GM19467 (cell line): ENCODE measurements around the gene AMN1.
A peak's percentile ranks its signal among the peaks of the same experiment; 100 is the strongest.
"Not testable (repeated sequence)": the region's sequence is repeated elsewhere in the genome, so short reads cannot be mapped to it uniquely, and the experiment has no call there.

Experiments used
- ATAC-seq: cut with Tn5 transposase; IDR thresholded peaks from one replicate; pipeline ENCODE4 v1.9.1; 2021; ENCODE audit warnings: mild to moderate bottlenecking, moderate library complexity; ENCODE audit not compliant: unreplicated experiment

Gene AMN1

GRCh38 chr12:31687101-31687527 lies 41.7 kb downstream of the AMN1 start:
- ATAC-seq = peak; percentile 72

- ATAC-seq = no peak
Measured at GRCh38 chr12:31685801-31686200, 43.0 kb downstream of the AMN1 start.

- peak; percentile 83 for ATAC-seq
Measured at GRCh38 chr12:31682136-31682962, 46.5 kb downstream of the AMN1 start.

- no peak for ATAC-seq
Measured at GRCh38 chr12:31672521-31672920, 56.3 kb downstream of the AMN1 start.

GRCh38 chr12:31669582-31669981 lies 59.2 kb downstream of the AMN1 start:
- ATAC-seq = not testable (repeated sequence)

GRCh38 chr12:31669020-31669419 lies 59.8 kb downstream of the AMN1 start:
- ATAC-seq = no peak

- no peak for ATAC-seq
Measured at GRCh38 chr12:31664038-31664437, 64.8 kb downstream of the AMN1 start.

- no peak for ATAC-seq
Measured at GRCh38 chr12:31663576-31663975, 65.2 kb downstream of the AMN1 start.

- ATAC-seq = no peak
Measured at GRCh38 chr12:31662176-31662849, 66.5 kb downstream of the AMN1 start.

GRCh38 chr12:31659087-31659942 lies 69.5 kb downstream of the AMN1 start, which contains the start of gene ETFBKMT:
ETFBKMT (plus strand) TSS chr12:31659688; CDS start chr12:31661954, 2,266 bp downstream.
- ATAC-seq = peak; percentile 100

GRCh38 chr12:31658471-31659086 lies 70.2 kb downstream of the AMN1 start:
- no peak for ATAC-seq

GRCh38 chr12:31655792-31656191 lies 73.0 kb downstream of the AMN1 start:
- no peak for ATAC-seq

GRCh38 chr12:31655208-31655607 lies 73.6 kb downstream of the AMN1 start:
- ATAC-seq = no peak

- ATAC-seq = no peak
Measured at GRCh38 chr12:31651893-31652521, 76.8 kb downstream of the AMN1 start.

GRCh38 chr12:31650918-31651317 lies 77.9 kb downstream of the AMN1 start:
- ATAC-seq = no peak

- ATAC-seq = no peak
Measured at GRCh38 chr12:31647086-31647491, 81.7 kb downstream of the AMN1 start.

- no peak for ATAC-seq
Measured at GRCh38 chr12:31645924-31646323, 82.9 kb downstream of the AMN1 start.

- ATAC-seq = no peak
Measured at GRCh38 chr12:31644536-31644935, 84.3 kb downstream of the AMN1 start.

- no peak for ATAC-seq
Measured at GRCh38 chr12:31641509-31642090, 87.2 kb downstream of the AMN1 start.

- no peak for ATAC-seq
Measured at GRCh38 chr12:31634620-31635019, 94.2 kb downstream of the AMN1 start.
